Measurements from ENCODE around the gene UPF1. TPM values are rescaled to one million over a fixed set of nuclear protein-coding genes. Genes with fewer than 3 reads are reported as not detected.

Gene UPF1
- total RNA-seq, 1 experiment from 2014 or later: 96.6 TPM

- Mint-ChIP-seq H3K4me1 (ENCODE audit: low read depth, unreplicated experiment) (no peaks in the 10 kb centered on the region), H3K4me3 (ENCODE audit: unreplicated experiment) (no peak overlapping the region), H3K9me3 (ENCODE audit: unreplicated experiment) (peaks cover under 1% of the 10 kb centered on the region), H3K36me3 (ENCODE audit: insufficient read depth, unreplicated experiment) (peaks cover 69% of the 10 kb centered on the region), H3K27ac (ENCODE audit: unreplicated experiment) (no peak overlapping the region), H3K27me3 (ENCODE audit: insufficient read depth, unreplicated experiment) (no peaks in the 10 kb centered on the region)
- Histone ChIP-seq H3K4me3 (ENCODE audit: low read depth, low read length) (no peak overlapping the region), H3K4me1 (no peaks in the 10 kb centered on the region), H3K36me3 (ENCODE audit: control insufficient read depth, insufficient read depth, low read length) (peaks cover 9% of the 10 kb centered on the region; the same call in 1 of the 2 replicates), H3K9me3 (peaks cover 8% of the 10 kb centered on the region; the same call in 1 of the 2 replicates), H3K27me3 (replicated peaks; ENCODE audit: control insufficient read depth, insufficient read depth, low read length) (no peaks in the 10 kb centered on the region)
- no TSS peak for BruUV-seq (replicated peaks)
- intact Hi-C loops (cut with micrococcal nuclease; ENCODE audit: unreplicated experiment): no loop called here
- CTCF ChIA-PET: no interaction called here
- peak; percentile 55 to 65 for DNase-seq
- TF ChIP-seq, protein P1, sequence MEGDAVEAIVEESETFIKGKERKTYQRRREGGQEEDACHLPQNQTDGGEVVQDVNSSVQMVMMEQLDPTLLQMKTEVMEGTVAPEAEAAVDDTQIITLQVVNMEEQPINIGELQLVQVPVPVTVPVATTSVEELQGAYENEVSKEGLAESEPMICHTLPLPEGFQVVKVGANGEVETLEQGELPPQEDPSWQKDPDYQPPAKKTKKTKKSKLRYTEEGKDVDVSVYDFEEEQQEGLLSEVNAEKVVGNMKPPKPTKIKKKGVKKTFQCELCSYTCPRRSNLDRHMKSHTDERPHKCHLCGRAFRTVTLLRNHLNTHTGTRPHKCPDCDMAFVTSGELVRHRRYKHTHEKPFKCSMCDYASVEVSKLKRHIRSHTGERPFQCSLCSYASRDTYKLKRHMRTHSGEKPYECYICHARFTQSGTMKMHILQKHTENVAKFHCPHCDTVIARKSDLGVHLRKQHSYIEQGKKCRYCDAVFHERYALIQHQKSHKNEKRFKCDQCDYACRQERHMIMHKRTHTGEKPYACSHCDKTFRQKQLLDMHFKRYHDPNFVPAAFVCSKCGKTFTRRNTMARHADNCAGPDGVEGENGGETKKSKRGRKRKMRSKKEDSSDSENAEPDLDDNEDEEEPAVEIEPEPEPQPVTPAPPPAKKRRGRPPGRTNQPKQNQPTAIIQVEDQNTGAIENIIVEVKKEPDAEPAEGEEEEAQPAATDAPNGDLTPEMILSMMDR (IDR thresholded peaks at IDR 0.05; ENCODE audit: insufficient read depth in 1 of 2, low read depth in 1 of 2, low read length in 1 of 2, severe bottlenecking in 1 of 2, unreplicated experiment in 1 of 2): no peak
- POLR2A ChIA-PET: no interaction called here
Measured at GRCh38 chr19:18879579-18880373, 48.0 kb downstream of the UPF1 start.

DNA sequence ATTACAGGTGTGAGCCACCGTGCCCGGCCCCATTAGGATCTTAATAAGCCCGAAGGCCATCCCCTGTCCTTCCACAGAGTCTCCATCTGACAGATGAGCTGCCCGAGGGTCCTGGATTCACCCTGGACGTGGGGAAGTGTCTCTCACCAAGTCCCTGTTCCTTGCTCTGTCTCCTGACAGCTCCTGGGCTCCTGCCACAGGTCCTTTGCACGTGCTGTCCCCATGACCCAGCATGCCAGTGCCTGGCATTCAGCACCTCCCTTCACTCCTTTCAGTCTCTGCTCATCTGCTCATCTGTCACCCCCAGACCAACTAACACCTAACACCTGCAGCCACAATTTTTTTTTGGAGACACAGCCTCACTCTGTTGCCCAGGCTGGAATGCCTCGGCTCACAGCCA is 49.7 kb downstream of the UPF1 start:
- H3K27ac Mint-ChIP-seq (ENCODE audit: unreplicated experiment): no peak overlapping the region
- intact Hi-C loops (cut with micrococcal nuclease; ENCODE audit: unreplicated experiment): no loop called here
- H3K9me3 ChIP-seq: peaks cover 6% of the 10 kb centered on the region; the same call in 1 of the 2 replicates
- H3K4me3 Mint-ChIP-seq (ENCODE audit: unreplicated experiment): no peak overlapping the region
- H3K4me1 Mint-ChIP-seq (ENCODE audit: low read depth, unreplicated experiment): no peaks in the 10 kb centered on the region
- no peak for DNase-seq
- no peaks in the 10 kb centered on the region for H3K27me3 ChIP-seq (replicated peaks; ENCODE audit: control insufficient read depth, insufficient read depth, low read length)
- POLR2A ChIA-PET: no interaction called here
- BruUV-seq (replicated peaks): no TSS peak
- no peaks in the 10 kb centered on the region for H3K27me3 Mint-ChIP-seq (ENCODE audit: insufficient read depth, unreplicated experiment)
- H3K36me3 ChIP-seq (ENCODE audit: control insufficient read depth, insufficient read depth, low read length): peaks cover 9% of the 10 kb centered on the region; the same call in 1 of the 2 replicates
- CTCF ChIA-PET: no interaction called here
- H3K9me3 Mint-ChIP-seq (ENCODE audit: unreplicated experiment): no peaks in the 10 kb centered on the region
- TF ChIP-seq, protein P1 (IDR thresholded peaks at IDR 0.05; ENCODE audit: insufficient read depth in 1 of 2, low read depth in 1 of 2, low read length in 1 of 2, severe bottlenecking in 1 of 2, unreplicated experiment in 1 of 2): no peak
- H3K4me3 ChIP-seq (ENCODE audit: low read depth, low read length): no peak overlapping the region
- no peaks in the 10 kb centered on the region for H3K4me1 ChIP-seq
- peaks cover 56% of the 10 kb centered on the region for H3K36me3 Mint-ChIP-seq (ENCODE audit: insufficient read depth, unreplicated experiment)

GRCh38 chr19:18883526-18884304 is 52.0 kb downstream of the UPF1 start:
- Mint-ChIP-seq H3K4me3 (ENCODE audit: unreplicated experiment) (no peak overlapping the region), H3K9me3 (ENCODE audit: unreplicated experiment) (no peaks in the 10 kb centered on the region), H3K4me1 (ENCODE audit: low read depth, unreplicated experiment) (no peaks in the 10 kb centered on the region), H3K27me3 (ENCODE audit: insufficient read depth, unreplicated experiment) (no peaks in the 10 kb centered on the region), H3K27ac (ENCODE audit: unreplicated experiment) (no peak overlapping the region), H3K36me3 (ENCODE audit: insufficient read depth, unreplicated experiment) (peaks cover 40% of the 10 kb centered on the region)
- BruUV-seq (replicated peaks): no TSS peak
- CTCF ChIA-PET: no interaction called here
- Histone ChIP-seq H3K4me3 (ENCODE audit: low read depth, low read length) (no peak overlapping the region), H3K9me3 (no peaks in the 10 kb centered on the region), H3K4me1 (no peaks in the 10 kb centered on the region), H3K27me3 (replicated peaks; ENCODE audit: control insufficient read depth, insufficient read depth, low read length) (no peaks in the 10 kb centered on the region), H3K36me3 (ENCODE audit: control insufficient read depth, insufficient read depth, low read length) (peaks cover 3% of the 10 kb centered on the region; the same call in 1 of the 2 replicates)
- TF ChIP-seq, protein P1 (IDR thresholded peaks at IDR 0.05; ENCODE audit: insufficient read depth in 1 of 2, low read depth in 1 of 2, low read length in 1 of 2, severe bottlenecking in 1 of 2, unreplicated experiment in 1 of 2): no peak
- no peak for DNase-seq
- intact Hi-C loops (cut with micrococcal nuclease; ENCODE audit: unreplicated experiment): no loop called here
- POLR2A ChIA-PET: no interaction called here

Measured in Caco-2 (cell line).